GM18508 (cell line): ENCODE measurements around the gene STK31.
"Not testable (repeated sequence)": the region's sequence is repeated elsewhere in the genome, so short reads cannot be mapped to it uniquely, and the experiment has no call there.

Experiments
- ATAC-seq: cut with Tn5 transposase; IDR thresholded peaks from one replicate; pipeline ENCODE4 v1.9.1; 2021; ENCODE audit warnings: moderate number of reproducible peaks; ENCODE audit not compliant: insufficient read depth, unreplicated experiment

STK31 gene

GRCh38 chr7:23713285-23714149, 3.5 kb downstream of the STK31 start:
- ATAC-seq, result no peak

- ATAC-seq, result no peak
Observed at GRCh38 chr7:23714150-23714464, 4.1 kb downstream of the STK31 start.

- ATAC-seq, result no peak
Observed at GRCh38 chr7:23714579-23714978, 4.6 kb downstream of the STK31 start.

GRCh38 chr7:23715099-23715498, 5.1 kb downstream of the STK31 start:
- ATAC-seq, result no peak

GRCh38 chr7:23717788-23718187, 7.8 kb downstream of the STK31 start:
- ATAC-seq, result peak; percentile 58

- ATAC-seq, result no peak
Observed at GRCh38 chr7:23721456-23721855, 11.4 kb downstream of the STK31 start.

- not testable (repeated sequence) for ATAC-seq
Observed at GRCh38 chr7:23722587-23723216, 12.7 kb downstream of the STK31 start.

- ATAC-seq, result not testable (repeated sequence)
Observed at GRCh38 chr7:23724113-23724512, 14.1 kb downstream of the STK31 start.

- ATAC-seq, result no peak
Observed at GRCh38 chr7:23742051-23742450, 32.0 kb downstream of the STK31 start.

GRCh38 chr7:23743226-23743625, 33.2 kb downstream of the STK31 start:
- ATAC-seq, result no peak

- ATAC-seq, result no peak
Observed at GRCh38 chr7:23746629-23747028, 36.6 kb downstream of the STK31 start.

GRCh38 chr7:23751852-23752251, 41.8 kb downstream of the STK31 start:
- ATAC-seq, result no peak

- not testable (repeated sequence) for ATAC-seq
Observed at GRCh38 chr7:23758839-23759238, 48.8 kb downstream of the STK31 start.

- no peak for ATAC-seq
Observed at GRCh38 chr7:23759671-23760391, 49.8 kb downstream of the STK31 start.

- ATAC-seq, result no peak
Observed at GRCh38 chr7:23765943-23766342, 55.9 kb downstream of the STK31 start.

GRCh38 chr7:23767514-23767913, 57.5 kb downstream of the STK31 start:
- no peak for ATAC-seq

- ATAC-seq, result no peak
Observed at GRCh38 chr7:23768022-23768421, 58.0 kb downstream of the STK31 start.

- ATAC-seq, result not testable (repeated sequence)
Observed at GRCh38 chr7:23779185-23779800, 69.3 kb downstream of the STK31 start.

GRCh38 chr7:23783115-23783514, 73.1 kb downstream of the STK31 start:
- no peak for ATAC-seq

- no peak for ATAC-seq
Observed at GRCh38 chr7:23787272-23787671, 77.3 kb downstream of the STK31 start.

GRCh38 chr7:23788843-23789242, 78.8 kb downstream of the STK31 start:
- no peak for ATAC-seq
